Left kidney (tissue), 2 donors: Measurements from ENCODE around the gene SETD3. TPM values are rescaled to one million over a fixed set of nuclear protein-coding genes. Genes with fewer than 3 reads are reported as not detected.
A peak's percentile ranks its signal among the peaks of the same experiment; 100 is the strongest.

Source experiments
- DNase-seq: peaks from one replicate; pipeline ENCODE4 v3.0.0-alpha.2; 2013
- polyA plus RNA-seq: library from polyadenylated mRNA; unstranded; fragments of 120-200 nt; gene quantifications from one replicate; pipeline ENCODE4 v1.2.1, GENCODE V29; 2013; ENCODE audit not compliant: insufficient read length

SETD3 gene
- polyA plus RNA-seq, 1 donor = 65.7 TPM

DNA sequence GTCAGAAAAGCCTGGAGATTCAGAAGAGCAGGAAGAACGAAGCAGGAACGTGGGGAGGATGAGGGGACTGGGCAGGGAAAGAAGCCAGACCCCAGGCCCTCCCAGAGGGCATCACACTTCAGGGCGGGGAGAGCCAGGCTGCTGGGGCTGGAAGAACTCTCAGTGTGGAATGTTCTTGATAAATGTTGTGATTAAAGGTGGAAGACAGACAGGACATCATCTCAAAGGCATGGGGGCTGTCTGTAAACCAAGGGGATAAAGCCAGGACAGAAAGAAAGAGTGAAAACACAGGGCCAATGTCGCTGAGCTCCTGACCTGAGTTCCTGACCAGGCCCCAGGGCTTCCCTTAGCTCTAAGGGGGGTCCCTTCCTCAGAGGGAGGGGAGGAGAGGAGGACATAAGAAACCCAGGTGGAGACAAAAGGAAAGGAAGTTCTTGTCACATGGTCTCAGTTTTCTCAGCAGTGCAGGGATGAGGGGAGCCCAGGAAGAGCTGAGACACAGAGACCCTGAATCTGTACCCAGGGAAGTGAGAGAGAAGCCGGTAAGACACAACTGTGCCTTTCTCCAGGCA is 56.3 kb downstream of the SETD3 start:
- DNase-seq = no peak

DNA sequence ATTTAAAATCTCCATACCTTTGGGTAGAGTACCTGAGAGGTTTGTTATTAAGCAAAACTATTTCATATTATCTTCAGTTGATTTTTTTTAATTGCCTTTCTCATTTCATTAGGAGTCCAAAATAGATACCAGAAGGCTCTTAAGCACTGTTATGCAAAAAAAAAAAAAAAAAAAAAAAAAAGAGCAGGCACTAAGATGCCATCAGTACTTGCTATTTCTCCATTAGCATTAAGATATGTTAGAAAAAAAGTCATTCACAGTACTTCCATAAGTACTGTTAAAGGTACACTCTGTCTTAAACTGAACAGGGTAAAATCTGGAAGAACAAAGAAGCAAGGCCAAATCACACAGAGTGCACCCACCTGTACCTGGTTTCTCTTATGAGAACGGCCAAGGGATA is 57.2 kb downstream of the SETD3 start:
- DNase-seq = no peak

DNA sequence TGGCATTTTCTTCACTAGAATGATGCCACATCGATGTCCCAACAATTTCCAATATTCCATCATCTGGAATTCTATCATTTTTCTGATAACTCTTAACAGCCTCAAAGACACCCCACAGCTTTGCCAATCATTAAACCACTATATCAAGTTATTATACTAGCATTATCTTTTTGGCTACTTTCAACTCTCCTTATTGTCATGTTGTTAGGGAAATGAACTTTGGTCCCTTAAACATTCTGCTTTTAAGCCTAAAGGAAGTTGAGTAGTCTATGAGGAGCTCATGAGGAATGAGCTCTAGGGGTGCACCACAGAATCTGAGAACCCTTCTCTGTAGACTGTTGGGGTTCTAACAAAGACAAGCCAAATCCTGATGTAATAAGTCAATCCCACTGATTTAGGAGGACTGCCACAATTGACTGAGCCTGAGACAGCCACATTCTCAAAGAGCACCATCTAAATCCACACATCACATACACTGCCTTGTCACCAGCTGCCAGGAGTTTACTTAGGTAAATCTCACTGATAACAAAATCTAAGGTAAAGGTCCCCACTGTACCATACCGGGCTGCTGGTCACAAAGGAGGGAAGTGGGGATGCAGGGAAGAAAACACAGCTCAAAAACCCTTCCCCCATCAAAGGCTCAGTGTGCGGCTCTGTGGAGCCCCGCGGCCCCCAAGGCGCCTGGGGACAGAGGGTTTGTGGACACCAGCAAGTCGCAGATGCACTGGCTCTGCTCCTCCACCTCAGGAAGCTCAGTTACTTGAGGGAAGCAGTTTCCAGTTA is 58.2 kb downstream of the SETD3 start:
- DNase-seq = no peak

DNA sequence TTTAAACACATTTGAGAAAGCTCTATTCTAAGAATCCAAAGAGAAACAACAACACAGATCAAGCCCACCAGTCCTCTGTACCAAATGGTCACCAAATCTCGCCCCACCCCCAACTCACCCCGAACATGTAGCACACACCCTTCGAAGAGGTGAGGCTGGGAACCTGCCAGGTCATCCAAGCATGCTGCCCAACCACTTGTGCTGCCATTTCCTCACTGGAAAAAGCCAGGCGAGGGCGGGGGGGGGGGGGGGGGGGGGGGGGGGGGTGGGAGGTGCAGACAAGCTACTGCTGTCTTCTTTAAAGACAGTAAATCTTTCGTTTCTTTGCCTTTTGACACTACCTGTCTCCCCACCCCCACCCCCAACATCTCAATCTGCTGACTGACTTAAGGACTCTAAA is 59.9 kb downstream of the SETD3 start:
- DNase-seq = no peak

DNA sequence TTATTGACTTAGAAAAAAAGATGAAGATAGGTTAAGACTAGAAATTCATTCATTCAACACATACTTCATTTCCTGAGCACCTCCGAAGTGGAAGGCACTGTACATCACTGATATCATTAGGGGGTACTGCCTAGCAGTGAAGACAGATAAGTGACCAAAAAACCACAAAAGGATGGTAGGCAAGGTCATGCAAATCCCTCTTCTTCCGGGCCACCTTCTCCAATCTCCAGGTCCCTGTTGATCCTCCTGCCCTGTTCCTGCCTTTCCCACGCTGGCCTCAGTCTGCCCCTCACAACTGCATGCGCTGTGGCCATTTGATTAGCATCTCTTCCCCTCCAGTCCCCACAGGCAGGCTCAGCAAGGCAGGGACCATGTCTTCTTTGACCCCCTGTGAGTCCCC is 60.8 kb downstream of the SETD3 start:
- no peak for DNase-seq

DNA sequence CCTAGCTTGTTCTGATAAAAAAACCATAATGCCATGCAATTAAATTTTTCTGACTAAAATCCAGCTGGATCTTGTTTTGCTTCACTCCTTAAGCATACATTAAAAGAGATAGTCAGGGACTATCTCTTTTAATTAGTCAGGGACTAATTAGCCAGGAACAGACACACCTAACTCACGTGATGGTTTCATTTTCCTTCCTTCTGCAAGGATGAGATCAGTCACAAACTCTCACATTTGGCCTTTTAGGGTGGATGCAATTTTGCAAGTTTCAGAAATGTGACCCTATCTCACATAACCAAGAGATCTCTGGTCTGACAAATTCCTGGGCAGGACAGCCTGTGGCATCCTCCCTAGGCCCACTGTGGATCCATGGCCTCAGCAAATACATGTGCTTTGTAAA is 62.4 kb downstream of the SETD3 start:
- no peak for DNase-seq

DNA sequence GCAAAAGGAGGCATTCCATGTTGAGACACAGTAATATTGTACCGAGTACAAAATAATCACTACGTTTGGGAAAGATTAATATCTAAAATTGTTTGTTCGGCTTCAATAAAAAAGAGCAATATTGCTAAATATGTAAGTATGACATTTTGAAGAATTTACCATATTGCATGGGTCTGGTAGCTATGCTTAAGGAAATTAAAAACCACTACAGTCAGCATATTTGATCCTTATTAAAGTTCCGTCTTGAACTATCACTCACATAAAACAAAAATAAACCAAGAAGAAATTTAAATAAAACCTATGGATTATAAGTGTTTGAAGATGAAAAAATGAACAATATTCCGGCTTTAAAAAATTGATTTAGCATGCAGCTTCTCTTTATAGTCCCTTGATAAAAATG is 63.8 kb downstream of the SETD3 start:
- DNase-seq = no peak

DNA sequence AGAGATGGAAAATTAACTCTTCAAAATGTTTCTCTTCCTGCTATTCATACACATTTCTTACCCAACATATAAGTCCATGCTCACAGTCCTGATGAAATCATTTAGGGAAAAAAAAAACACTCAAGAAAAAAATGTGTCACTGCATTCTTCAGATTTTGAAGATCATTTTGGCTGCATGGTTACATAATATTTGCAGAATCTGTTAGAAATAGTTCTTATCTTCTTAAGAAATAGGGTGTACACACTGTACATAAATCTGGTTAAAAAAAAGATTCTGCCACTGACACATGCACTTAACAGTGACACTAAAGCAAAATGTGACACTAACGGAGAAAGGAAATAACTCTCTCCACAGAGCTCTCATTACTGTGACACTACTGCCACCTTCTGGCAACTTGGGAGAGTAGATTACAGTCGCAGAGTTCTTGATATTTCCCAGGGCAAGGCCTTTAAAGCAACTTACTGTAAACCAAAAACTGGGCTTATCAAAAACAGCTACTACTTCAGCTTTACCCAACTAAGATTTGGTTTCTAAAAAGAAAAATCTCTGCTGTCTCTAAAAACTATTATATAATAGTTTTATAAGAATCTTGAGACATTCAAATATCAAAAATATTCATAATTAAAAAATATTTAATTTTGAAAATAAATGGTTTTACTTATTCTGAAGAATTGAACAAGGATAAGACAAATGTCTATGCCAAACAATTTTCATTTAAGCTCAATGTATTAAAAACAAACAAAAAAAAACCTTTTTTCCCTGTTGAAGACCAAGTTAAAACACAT is 65.0 kb downstream of the SETD3 start:
- peak; percentile 92 for DNase-seq

DNA sequence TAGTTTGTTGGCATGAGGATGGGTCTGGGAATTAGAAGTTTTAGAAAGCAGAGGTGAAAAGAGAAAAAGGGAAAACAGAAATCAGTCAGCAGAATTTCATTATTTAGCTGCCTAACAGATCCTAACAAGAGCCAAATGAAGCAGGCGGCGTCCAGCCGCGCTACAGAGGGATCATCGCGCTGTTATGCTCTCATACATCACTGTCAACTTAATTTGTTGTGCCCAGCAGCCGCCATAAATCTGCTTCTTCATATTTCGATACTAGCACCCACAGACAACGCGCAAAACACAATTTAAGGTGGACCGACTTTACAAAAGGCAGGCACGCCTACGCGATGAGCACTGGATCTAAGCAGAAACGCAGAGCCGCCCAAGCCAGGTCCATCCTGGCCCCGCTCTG is 66.7 kb downstream of the SETD3 start:
- DNase-seq = no peak

DNA sequence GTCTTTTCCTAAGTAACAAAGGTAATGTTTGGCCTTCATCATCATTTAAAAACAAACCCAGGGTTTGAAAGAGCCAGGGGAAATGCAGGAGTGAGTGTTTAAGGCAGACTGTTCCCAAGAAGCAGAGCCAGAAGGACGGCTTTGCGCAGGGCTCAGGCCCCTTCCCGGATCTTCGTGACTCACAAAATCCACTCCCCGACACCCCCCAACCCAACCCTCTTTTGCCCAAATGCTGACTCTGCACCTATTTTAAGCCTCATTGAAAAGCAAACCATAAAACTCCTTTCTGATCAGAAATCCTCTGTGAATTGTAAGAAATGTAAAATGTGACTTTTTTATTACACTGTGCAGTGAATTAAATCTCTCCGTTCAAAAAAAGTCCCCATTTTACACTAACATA is 67.5 kb downstream of the SETD3 start:
- no peak for DNase-seq

DNA sequence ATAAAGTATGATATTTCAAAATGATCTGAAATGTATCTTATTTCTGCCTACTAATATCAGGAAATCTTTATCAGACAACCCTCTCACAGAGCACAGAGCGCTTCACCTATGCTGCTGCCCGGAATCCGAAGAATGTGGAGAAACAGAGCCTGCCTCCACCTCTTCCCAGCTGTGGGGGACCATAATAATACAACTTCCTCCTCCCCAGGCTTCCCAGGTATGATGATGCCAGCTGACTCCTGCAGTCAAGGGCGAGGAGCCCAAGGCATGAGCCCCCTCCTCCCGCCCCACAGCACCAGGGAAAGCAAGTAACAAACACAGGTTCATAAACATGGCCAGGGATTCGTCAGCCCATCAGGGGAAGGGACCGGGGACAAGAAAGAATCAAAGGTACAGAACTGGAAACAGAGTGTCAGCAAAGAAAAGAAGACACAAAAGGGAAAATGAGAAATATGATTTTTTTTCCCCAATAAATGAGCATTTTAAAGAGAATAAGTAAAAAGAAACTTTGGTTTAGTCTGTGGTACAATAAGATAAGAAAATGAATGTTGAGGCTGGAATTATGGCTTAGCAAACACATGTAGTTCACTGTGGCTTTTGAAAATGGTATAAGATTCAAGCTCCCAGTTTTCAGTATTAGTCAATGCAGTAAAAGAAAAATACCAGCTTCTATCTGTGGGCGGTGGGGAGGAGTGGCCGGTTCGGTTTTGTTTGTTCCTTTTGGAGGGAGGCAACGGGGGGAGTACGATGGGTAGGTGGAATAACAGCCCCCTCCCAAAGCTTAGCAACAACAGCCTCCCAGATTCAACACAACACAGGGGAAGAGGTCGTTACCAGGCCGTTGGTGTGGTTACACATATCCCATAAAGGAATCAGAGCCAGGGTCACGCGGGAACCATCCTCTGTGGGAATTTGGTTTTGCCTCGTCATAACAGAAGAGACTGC is 68.3 kb downstream of the SETD3 start:
- DNase-seq = no peak

DNA sequence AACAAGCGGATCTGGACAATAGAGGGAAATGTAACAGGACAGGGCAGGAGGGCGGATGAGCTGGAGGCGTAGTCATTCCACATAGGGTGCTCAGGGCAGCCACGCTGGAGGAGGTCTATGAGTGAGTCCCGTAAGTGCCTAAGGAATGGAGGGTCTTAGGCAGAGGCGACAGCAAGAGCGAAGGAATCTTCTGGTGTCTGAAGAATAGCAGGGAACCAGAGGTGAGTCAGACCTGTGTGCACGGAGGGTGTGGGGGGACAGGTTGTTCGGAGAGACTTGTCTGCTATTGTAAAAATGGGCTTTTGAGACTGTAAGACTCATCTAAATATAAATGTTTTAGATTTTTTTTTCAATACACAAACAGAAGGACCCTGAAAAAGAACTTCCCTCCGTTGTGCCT is 70.6 kb downstream of the SETD3 start:
- no peak for DNase-seq

DNA sequence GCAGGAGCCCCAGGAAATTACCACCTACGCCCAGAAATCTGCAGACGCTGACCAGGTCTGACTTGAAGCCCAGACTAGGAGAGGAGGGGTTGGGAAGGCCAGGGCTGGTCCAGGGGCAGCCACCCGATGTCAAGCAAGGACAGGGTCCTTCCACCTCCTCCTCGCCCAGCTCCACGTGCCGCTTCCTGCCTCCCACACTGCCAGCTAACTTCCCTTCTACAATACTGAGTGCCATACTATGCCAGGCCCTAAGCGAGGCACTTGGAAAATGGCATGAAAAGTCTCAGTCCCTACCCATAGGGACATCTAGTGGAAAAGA is 71.7 kb downstream of the SETD3 start:
- DNase-seq = no peak

DNA sequence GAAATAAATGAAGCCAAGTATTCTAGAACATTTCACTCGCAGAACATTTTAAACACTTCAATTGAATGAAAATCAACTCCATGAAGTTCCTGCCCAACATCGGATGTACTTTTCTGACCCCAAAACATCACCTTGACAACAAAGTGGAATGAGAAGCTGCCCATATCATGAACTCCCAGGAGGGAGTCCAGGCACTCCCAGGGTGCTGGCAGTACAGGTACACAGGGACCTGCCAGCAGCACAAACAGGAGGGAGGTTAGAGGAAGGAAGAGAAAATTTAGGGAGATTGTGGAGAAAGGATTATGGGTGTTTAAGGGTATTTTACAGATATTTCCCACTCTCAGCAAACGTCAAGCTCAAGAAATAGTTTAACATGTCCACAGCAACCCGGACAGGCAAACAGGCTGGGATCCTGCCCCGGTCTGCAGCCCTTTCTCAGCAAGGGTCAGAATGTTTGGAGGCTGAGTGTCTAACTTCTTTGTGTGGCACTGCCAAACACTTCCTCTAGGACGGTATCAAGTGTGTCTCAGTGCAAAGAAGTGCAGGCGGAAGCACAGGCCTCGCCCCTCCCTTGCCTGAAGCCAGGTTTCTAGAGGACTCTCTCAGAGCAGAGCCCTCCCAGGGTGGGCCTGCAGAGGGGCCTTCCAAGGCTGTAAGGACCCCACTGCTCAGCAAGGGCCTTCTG is 72.2 kb downstream of the SETD3 start:
- DNase-seq = no peak

DNA sequence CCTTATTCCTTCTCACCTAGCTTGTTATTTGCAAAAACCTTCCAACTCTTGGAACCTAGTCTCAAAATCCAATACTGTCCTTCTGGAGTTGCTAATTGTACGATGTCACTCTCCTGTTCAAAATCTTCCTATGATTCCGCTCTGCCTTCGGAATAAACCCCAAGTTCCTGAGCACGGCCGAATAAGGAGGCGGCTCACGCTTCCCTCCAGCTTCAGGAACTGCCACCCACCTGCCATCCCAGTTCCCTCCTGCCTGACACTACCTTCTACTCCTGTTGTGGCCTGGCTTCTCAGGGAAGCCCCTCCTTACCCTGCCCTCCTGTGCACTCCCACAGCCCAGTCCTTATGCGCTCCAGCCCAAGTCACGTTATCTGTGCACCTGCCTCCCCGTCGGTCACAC is 73.2 kb downstream of the SETD3 start:
- no peak for DNase-seq

DNA sequence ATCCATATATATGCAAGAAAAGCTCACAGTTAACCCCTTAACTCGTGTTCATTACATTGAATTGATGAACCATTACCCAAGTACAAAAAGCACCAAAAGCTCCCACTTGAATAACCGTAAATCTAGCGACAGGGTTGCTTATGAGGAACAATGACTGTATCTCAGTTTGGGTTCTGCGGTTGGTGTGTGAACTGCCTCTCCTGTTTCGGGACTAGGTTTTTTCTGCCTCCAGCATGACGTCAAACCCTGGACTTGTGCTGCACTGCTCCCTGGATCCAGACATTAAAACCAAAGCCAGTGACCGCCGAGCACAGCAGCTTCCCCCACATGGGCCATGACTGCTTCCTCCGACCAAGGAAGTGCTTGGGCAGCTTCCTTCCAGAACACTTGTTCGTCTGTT is 77.7 kb downstream of the SETD3 start:
- no peak for DNase-seq

DNA sequence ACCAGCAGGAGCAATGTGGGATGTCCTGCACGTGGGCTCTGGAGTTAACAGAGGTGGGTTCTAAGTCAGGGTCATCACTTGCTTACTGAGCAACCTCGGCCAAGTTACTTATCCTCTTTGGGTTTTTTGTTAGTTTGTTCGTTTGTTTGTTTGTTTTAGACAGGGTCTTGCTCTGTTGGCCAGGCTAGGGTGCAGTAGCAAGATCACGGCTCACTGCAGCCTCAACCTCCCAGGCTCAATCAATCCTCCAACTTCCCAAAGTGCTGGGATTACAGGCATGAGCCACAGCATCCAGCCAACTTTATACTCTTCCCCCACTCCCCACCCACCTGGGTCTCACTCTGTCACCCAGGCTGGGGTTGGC is 78.4 kb downstream of the SETD3 start:
- no peak for DNase-seq

DNA sequence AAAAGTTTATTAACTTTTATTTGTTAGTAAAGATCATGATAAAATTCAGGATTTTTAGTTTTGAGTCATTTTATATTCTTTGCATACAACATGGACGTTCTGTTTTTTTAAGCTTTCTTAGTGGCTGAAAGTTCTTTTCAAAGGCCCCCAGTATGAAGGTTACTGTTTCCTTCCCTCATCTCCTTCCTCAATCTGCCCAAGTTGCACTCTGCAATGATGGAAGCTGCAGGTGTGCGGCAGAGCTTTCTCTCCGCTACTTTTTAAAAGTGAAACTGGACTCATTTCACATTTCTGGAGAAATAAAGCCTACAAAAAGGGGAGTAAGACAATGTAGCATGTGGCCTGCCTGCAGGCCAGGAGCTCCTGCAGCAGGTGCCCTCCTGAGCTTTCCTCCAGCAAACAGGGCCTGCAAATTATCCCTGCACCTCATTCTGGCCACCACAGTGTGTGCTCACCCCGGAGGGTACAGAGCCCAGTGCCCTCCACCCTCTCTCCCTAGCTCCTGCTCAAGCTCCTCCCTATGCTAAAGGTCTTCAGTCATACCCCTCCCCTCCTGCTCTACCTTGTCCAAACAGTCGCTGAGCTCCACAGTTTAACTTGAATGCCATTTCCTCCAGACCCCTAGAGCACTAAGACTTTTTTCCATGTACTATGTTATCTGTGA is 78.9 kb downstream of the SETD3 start:
- no peak for DNase-seq

DNA sequence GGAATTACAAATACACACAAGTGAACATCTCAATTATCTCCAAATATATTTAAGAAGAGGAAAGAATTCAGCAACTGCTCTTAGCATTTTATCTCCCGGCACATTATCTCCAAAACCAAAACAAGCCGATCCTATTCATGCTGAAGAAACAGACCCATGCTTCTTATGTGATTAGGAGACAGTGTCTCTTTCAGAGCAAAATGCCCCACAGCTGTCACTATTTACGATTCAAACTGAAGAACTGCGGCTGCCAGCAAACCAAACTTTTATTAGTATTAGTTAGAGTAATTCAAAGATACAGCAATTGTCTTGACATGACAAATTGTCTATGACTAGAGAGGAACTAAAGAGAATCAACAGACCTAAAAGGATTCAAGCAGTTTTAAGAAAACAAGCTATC is 79.4 kb downstream of the SETD3 start:
- no peak for DNase-seq

DNA sequence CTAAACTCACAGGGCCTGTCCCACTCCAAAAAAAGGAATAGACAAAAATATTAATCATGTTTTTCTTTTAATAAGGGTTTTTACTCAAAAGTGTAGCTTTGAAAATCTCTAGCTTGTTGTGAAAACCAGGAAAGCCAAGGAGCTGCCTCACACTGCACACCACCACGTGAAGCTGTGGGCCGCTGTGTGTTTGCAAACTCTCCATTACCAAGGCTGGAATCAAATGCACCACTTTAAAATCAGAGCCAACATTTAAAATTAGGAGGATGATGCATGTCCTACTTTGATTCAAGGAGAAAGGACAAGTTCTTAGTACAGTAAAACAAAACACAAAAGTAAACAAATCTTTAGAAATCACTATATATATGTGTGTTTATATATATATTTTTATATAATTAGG is 83.0 kb downstream of the SETD3 start:
- no peak for DNase-seq

DNA sequence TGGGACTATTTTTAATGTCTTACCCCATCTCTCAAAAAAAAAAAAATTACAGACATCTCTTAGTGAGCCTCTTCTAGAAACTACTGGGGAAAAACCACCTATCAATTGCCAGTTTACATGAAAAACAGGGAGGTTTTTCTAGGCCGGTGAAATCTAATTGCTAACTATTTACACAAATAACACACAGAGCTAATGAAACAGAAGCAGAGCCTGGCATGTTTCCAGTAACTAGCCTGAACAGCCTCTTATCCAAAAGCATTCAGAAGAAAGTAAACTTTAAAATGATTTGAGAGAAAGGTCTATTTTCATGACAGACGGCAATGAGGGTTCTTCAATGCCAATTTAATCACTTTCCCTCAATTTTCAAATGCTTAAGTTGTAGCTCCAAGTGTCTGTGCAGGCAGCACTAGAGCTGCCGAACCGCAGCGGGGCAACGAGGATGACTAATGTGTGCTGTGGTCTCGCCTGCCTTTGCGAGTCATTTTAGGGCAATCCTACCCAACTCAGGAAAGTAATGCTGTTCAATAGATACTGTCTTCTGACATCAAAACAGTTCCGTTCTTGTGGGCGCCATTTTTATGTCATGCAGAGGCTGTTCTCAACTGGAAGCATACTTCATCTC is 84.6 kb downstream of the SETD3 start:
- DNase-seq = no peak
